GM12891 (cell line): ENCODE results near the gene MT1A.

Source experiments
- DNase-seq: peaks from one replicate; pipeline ENCODE4 v3.0.0; 2011; ENCODE audit warnings: low spot score; ENCODE audit not compliant: insufficient read length
- FAIRE-seq: peaks from 2 replicates; lab custom pipeline; 2011; peaks lifted over from hg19 to GRCh38; lab: Jason Lieb, UNC
- PAX5 ChIP-seq: IDR thresholded peaks from 2 replicates; pipeline ENCODE4 v1.6.1; 2011; ENCODE audit warnings: low read length, moderate library complexity, mild to moderate bottlenecking; ENCODE audit not compliant: insufficient read depth, severe bottlenecking
- POLR2A ChIP-seq: IDR thresholded peaks from 2 replicates; pipeline ENCODE4 v1.6.1; 2011; ENCODE audit warnings: low read depth, low read length, control low read depth
- POLR2AphosphoS5 ChIP-seq: IDR thresholded peaks from 2 replicates; pipeline ENCODE4 v1.6.1; 2011; ENCODE audit warnings: low read depth, low read length, control low read depth
- POU2F2 ChIP-seq: IDR thresholded peaks from 2 replicates; pipeline ENCODE4 v1.6.1; 2011; ENCODE audit warnings: low read depth, mild to moderate bottlenecking, control low read depth, low read length, moderate library complexity
- SPI1 ChIP-seq: IDR thresholded peaks from 2 replicates; pipeline ENCODE4 v1.6.1; 2011; ENCODE audit warnings: low read depth, low read length, control low read depth
- TAF1 ChIP-seq: IDR thresholded peaks from 2 replicates; pipeline ENCODE4 v1.6.1; 2011; ENCODE audit warnings: low read depth, low read length, control low read depth

MT1A gene

GRCh38 chr16:56686758-56687157 is 48.3 kb downstream of the MT1A start:
- DNase-seq, result no peak
- FAIRE-seq, result no peak
- no peak for TF ChIP-seq PAX5
- no peak for TF ChIP-seq TAF1
- no peak for TF ChIP-seq SPI1
- no peak for TF ChIP-seq POLR2A
- TF ChIP-seq POLR2AphosphoS5, result no peak
- TF ChIP-seq POU2F2, result no peak

GRCh38 chr16:56688762-56689161 is 50.3 kb downstream of the MT1A start:
- FAIRE-seq, result no peak
- TF ChIP-seq TAF1, result no peak
- TF ChIP-seq SPI1, result no peak
- TF ChIP-seq POLR2AphosphoS5, result no peak
- TF ChIP-seq POU2F2, result no peak
- TF ChIP-seq POLR2A, result no peak
- TF ChIP-seq PAX5, result no peak
- DNase-seq, result no peak

- DNase-seq, result no peak
- no peak for TF ChIP-seq TAF1
- no peak for TF ChIP-seq SPI1
- no peak for TF ChIP-seq PAX5
- no peak for TF ChIP-seq POLR2AphosphoS5
- no peak for TF ChIP-seq POLR2A
- no peak for TF ChIP-seq POU2F2
- FAIRE-seq, result no peak
Measured at GRCh38 chr16:56689171-56689570, 50.7 kb downstream of the MT1A start.
